ENCODE results near the gene RBFOX2.

Gene RBFOX2

GRCh38 chr22:35864545-35865165 is 164.0 kb downstream of the RBFOX2 start:
- DNase-seq (ENCODE audit: low read depth in 2 of 2): no peak

DNA sequence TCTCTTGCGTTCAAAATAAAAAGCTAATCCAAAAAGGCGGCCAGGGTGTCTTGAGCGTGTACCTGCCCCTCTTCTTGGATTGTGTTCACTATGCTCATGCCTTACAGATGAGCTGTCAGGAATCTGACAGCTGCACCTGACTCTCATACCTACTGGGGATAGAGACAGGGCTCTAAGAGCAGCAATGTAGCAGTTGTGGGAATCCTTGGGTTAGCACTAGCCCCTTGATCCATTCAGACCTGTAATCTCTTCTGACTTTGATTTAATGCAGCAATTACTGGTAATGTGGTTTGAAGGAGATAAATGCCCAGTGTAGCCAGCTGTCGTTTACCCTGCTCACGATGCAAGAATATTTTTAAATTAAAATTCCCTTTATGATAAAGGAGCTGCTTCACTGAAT is 165.2 kb downstream of the RBFOX2 start:
- no peak for DNase-seq (ENCODE audit: low read depth in 2 of 2)

- DNase-seq (ENCODE audit: low read depth in 2 of 2): no peak
These were observed 165.9 kb downstream of the RBFOX2 start for GRCh38 chr22:35862697-35863096.

GRCh38 chr22:35861451-35861850 is 167.2 kb downstream of the RBFOX2 start:
- DNase-seq (ENCODE audit: low read depth in 2 of 2): no peak

DNA sequence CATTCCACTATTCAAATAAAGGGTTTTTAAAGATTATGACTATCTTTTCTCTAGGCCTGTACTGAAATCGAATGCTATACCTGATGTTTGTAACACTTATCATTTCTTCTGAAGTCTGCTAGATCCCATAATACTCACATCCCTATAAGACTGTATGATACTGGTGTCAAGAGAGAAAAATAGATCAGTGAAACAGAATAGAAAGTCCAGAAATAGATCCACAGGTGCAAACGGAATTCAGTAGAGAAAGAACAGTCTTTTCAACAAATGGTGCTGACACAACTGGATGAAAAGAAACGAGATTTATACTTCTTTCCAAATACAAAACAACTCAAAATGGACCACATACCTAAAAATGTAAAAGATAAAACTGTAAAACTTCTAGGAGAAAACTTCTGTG is 167.8 kb downstream of the RBFOX2 start:
- no peak for DNase-seq (ENCODE audit: low read depth in 2 of 2)

- DNase-seq (ENCODE audit: low read depth in 2 of 2): no peak
These were observed 168.4 kb downstream of the RBFOX2 start for GRCh38 chr22:35860087-35860733.

GRCh38 chr22:35854334-35854733 is 174.3 kb downstream of the RBFOX2 start:
- DNase-seq (ENCODE audit: low read depth in 2 of 2): no peak

DNA sequence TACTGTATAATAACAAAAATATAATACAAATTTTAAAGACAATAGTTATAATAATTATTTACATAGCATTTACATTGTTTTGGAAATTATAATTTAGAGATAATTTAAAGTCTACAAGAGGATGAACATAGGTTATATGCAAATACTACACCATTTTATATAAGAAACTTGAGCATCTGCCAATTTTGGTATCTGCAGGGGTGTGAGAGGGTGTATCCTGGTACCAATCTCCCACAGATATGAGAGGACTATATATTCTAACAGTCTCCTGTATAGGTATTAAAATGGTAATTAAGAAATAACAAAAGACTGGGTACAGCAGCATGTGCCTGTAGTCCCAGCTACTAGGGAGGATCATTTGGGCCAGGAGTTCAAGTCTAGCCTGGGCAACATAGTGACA is 176.5 kb downstream of the RBFOX2 start:
- DNase-seq (ENCODE audit: low read depth in 2 of 2): no peak

GRCh38 chr22:35850831-35851230 is 177.8 kb downstream of the RBFOX2 start:
- DNase-seq (ENCODE audit: low read depth in 2 of 2): no peak

DNA sequence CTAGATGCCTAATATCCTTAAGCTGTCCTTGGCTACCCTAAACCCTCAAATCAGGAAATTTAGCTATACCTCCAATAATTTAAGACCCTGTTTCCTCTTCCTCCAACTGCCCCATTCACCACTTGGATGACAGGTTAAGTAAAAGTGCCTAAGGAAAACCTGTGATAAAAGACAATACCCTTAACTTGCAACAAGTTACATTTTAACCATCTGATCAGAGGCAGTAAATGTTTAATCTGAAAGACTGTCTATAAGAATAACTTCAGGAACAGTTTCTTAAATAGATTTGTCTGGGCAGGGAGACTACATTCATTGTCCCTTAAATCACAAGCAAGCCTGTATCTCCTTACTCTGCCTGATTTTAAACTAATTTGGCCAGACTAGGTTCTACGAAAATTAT is 181.8 kb downstream of the RBFOX2 start:
- DNase-seq (ENCODE audit: low read depth in 2 of 2): no peak

GRCh38 chr22:35844886-35845285 is 183.7 kb downstream of the RBFOX2 start:
- no peak for DNase-seq (ENCODE audit: low read depth in 2 of 2)

DNA sequence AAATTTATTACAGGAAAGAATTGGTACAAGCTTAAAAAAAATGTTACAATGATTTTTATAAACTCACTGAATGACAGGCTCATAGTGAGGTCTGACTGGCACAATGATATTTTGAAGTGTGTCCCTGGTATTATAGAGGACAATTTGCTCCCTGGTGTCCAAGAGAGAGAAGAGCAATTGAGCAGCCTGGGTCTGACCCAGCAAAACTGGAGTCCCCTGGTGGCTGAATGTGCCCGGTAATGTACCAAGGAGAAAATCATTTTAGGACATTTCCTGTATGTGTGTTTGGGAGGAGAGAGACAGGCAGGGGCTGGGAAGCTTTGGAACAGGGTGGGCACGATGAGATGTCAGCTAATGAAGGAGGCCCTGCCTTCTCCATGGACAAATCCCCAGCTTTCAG is 185.7 kb downstream of the RBFOX2 start:
- DNase-seq (ENCODE audit: low read depth in 2 of 2): no peak

DNA sequence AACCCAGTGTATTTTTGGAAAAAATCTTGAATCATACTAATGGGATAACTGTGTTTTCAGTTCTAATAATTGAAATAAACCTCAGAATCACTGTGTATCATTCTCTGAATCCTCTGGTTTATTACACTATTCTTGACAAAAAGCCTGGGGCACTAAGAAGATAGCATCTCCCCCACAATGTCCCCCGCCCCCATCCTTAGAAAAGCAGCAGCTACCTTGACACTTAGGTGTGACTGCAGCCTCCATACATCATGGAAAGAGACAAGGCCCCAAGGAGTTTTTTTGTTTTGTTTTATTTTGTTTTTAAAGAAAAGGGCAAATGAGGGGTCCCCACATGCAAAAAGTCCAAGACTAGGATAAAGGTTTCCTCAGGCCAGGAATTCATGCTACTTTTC is 186.1 kb downstream of the RBFOX2 start:
- DNase-seq (ENCODE audit: low read depth in 2 of 2): no peak

DNA sequence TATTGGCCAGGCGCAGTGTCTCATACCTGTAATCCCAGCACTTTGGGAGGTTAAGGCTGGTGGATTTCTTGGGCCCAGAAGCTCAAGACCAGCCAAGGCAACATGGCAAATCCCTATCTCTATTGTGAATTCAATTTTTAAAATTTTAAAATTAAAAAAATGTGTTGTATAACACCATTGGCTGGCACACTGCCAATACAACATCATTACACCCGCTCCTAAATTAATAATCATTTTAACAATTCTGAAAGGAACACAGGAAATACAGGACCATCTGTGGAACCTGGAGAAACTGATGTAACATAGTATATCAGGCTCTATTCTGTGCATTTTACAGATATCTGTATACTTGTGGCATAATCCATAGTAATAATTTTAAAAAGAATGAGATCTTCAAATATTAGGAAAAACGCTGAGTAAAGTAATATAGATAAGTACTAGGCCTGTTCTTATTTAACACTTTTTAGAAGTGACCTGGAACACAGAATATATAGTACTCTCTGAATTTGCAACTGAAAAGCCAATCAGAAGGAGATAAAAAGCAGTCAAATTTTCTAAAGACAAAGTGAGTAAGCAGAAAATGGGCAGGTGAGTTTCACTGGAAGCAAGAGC is 186.6 kb downstream of the RBFOX2 start:
- DNase-seq (ENCODE audit: low read depth in 2 of 2): no peak

DNA sequence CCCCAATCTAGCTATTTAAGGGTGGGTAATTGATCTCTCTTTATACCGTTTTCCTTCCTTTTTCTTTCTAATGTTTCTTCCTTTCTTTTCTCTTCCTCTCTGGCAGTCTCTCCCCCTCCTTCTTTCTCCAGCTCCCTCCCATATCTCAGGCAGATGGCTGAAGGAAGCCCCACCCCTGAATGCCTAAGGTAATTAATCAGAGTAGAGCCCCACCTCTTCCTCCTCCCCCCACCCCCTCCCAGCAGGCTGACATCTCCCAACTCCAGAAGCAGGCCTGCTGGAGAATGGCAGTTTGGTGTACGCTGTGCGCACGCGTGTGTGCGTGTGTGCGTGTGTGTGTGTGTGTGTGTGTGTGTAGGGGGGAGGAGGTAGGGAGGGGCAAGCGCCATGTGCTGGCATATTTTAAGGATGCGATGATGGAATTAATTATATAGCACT is 188.3 kb downstream of the RBFOX2 start:
- DNase-seq (ENCODE audit: low read depth in 2 of 2): no peak

GRCh38 chr22:35839841-35840301 is 188.8 kb downstream of the RBFOX2 start:
- DNase-seq (ENCODE audit: low read depth in 2 of 2): no peak

DNA sequence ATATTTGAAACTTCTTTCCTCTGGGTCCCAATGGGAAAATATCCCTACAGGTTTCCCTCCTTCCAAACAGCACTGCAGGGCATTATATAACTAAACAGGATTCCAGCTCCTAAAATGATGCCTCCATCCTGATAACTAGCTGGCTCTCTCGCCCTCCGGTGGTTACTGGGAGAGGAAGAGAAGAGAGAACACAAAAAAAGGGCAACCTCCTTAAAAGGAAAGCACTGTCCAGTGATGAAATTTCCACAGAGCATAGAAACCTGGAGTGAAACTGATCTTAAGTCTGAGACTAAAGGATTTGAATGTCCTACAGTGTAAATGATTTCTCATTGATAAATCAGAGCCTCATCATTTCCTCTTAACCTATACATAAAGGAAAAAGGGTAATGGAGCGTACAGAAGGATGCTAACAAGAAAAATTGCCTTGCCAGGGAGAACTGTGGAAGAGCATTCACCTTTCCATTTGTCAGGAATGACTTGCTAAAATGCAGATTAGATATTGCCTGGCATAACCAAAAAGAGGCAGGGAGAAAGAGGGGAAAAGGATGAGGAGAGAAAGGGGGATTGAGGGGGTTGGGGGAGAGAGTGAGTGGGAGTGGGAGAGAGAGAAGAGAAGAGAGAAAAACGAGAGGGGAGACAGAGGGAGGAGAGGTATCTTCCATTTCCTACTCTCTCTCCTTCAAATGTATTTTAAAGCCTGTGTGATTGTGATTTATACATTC is 189.6 kb downstream of the RBFOX2 start:
- DNase-seq (ENCODE audit: low read depth in 2 of 2): no peak

- no peak for DNase-seq (ENCODE audit: low read depth in 2 of 2)
These were observed 191.4 kb downstream of the RBFOX2 start for GRCh38 chr22:35837101-35837727.

- DNase-seq (ENCODE audit: low read depth in 2 of 2): no peak
These were observed 192.5 kb downstream of the RBFOX2 start for GRCh38 chr22:35835998-35836691.

DNA sequence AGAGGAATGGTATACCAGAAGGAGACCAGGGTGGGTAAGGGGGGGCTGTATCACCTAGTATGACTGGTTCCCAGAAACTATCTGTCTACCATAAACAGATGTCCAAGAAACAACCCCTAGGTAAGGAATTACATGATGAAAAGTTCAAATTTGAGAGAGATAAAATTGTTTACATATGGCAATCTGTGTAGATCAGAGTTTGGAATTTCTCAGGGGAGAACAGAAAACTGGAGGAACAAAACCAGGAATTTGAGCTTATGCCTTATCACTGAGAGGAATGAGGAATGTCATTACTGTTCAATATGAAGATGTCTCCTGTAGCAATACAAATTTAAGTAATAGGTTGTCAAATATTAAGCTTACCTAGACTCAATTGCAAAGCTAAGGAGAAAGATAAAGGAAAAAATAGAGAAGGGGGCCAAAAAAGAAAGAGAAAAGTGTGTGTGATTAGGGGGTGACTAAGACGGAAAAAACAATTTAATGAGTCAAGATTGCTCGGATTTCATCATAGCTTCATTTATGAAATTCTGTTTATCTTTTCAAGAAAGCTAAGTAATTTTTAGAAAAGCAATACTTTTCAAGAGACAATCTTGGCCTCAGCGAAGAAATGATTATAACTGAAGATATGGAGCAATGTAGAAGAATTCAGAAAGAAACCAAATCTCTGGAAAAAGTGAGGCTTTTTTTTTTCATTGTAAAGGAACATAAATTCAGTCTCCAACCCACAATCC is 193.2 kb downstream of the RBFOX2 start:
- no peak for DNase-seq (ENCODE audit: low read depth in 2 of 2)

GRCh38 chr22:35834061-35834460 is 194.6 kb downstream of the RBFOX2 start:
- DNase-seq (ENCODE audit: low read depth in 2 of 2): no peak

Data from stimulated activated CD8-positive, alpha-beta memory T cell treated with anti-CD3 and anti-CD28 coated beads, Interleukin-7, amount 100 ng/mL, for 1 hour (primary cell).